RCC 7860 (cell line): ENCODE data around the gene TNRC6C.
"Not testable (repeated sequence)": the region's sequence is repeated elsewhere in the genome, so short reads cannot be mapped to it uniquely, and the experiment has no call there.

Source experiments
- DNase-seq: peaks from one replicate; pipeline ENCODE4 v3.0.0-alpha.2; 2015; ENCODE audit warnings: low spot score
- FAIRE-seq: peaks from 2 replicates; lab custom pipeline; 2012; peaks lifted over from hg19 to GRCh38; lab: Jason Lieb, UNC

Gene TNRC6C

GRCh38 chr17:78040440-78041385 lies 82.2 kb downstream of the TNRC6C start:
- FAIRE-seq: no peak
- DNase-seq: no peak

GRCh38 chr17:78041386-78042179 lies 83.1 kb downstream of the TNRC6C start:
- no peak for FAIRE-seq

GRCh38 chr17:78042542-78042941 lies 84.0 kb downstream of the TNRC6C start:
- FAIRE-seq (no peak), DNase-seq (no peak)

More at GRCh38 chr17:78041386-78042179, 83.1 kb downstream of the TNRC6C start:
- no peak for DNase-seq

- FAIRE-seq (no peak), DNase-seq (no peak)
These were observed 84.5 kb downstream of the TNRC6C start for GRCh38 chr17:78043031-78043430.

GRCh38 chr17:78044280-78044835 lies 85.9 kb downstream of the TNRC6C start:
- no peak for FAIRE-seq
- no peak for DNase-seq

- DNase-seq (no peak), FAIRE-seq (no peak)
These were observed 86.8 kb downstream of the TNRC6C start for GRCh38 chr17:78045316-78045715.

GRCh38 chr17:78046923-78047322 lies 88.4 kb downstream of the TNRC6C start:
- DNase-seq (no peak), FAIRE-seq (no peak)

- FAIRE-seq: no peak
- DNase-seq: no peak
These were observed 90.1 kb downstream of the TNRC6C start for GRCh38 chr17:78048346-78049292.

- FAIRE-seq: no peak
- no peak for DNase-seq
These were observed 91.1 kb downstream of the TNRC6C start for GRCh38 chr17:78049609-78050008.

- FAIRE-seq (no peak), DNase-seq (no peak)
These were observed 92.9 kb downstream of the TNRC6C start for GRCh38 chr17:78051186-78051972.

- FAIRE-seq: no peak
- DNase-seq: no peak
These were observed 95.4 kb downstream of the TNRC6C start for GRCh38 chr17:78053777-78054468.

GRCh38 chr17:78057113-78057740 lies 98.7 kb downstream of the TNRC6C start:
- no peak for FAIRE-seq
- no peak for DNase-seq

GRCh38 chr17:78058001-78058400 lies 99.5 kb downstream of the TNRC6C start:
- DNase-seq: no peak
- FAIRE-seq: no peak

- FAIRE-seq (no peak), DNase-seq (no peak)
These were observed 100.1 kb downstream of the TNRC6C start for GRCh38 chr17:78058581-78058980.

- FAIRE-seq (no peak), DNase-seq (no peak)
These were observed 104.1 kb downstream of the TNRC6C start for GRCh38 chr17:78062596-78062995.

GRCh38 chr17:78063489-78063888 lies 105.0 kb downstream of the TNRC6C start:
- DNase-seq (no peak), FAIRE-seq (no peak)

- FAIRE-seq (no peak), DNase-seq (no peak)
These were observed 106.2 kb downstream of the TNRC6C start for GRCh38 chr17:78064708-78065107.

- not testable (repeated sequence) for FAIRE-seq, DNase-seq
These were observed 108.5 kb downstream of the TNRC6C start for GRCh38 chr17:78066976-78067375.
